Astrocyte (in vitro differentiated cells and primary cell): Measurements from ENCODE around the gene IGFALS. TPM values are rescaled to one million over a fixed set of nuclear protein-coding genes. Genes with fewer than 3 reads are reported as not detected.

Source experiments
- DNase-seq: peaks from one replicate; pipeline ENCODE4 v3.0.0-alpha.2; 2010; ENCODE audit warnings: low read depth
- FAIRE-seq: peaks from 2 replicates; lab custom pipeline; 2011; peaks lifted over from hg19 to GRCh38; lab: Jason Lieb, UNC
- H2AFZ ChIP-seq: 2 replicates; pipeline ENCODE4 v1.6.0; 2012; ENCODE audit warnings: low read depth, low read length, inconsistent platforms
- H3K27ac ChIP-seq: 2 replicates; pipeline ENCODE4 v1.5.1; 2011; ENCODE audit warnings: low read depth, low read length, inconsistent platforms
- H3K27me3 ChIP-seq: 2 replicates; pipeline ENCODE4 v1.6.0; 2011; ENCODE audit warnings: low read length, inconsistent platforms; ENCODE audit not compliant: insufficient read depth
- H3K36me3 ChIP-seq: 2 replicates; pipeline ENCODE4 v1.5.1; 2011; ENCODE audit warnings: low read length, inconsistent platforms; ENCODE audit not compliant: insufficient read depth
- H3K4me1 ChIP-seq: 2 replicates; pipeline ENCODE4 v1.5.1; 2011; ENCODE audit warnings: low read length, inconsistent platforms; ENCODE audit not compliant: insufficient read depth
- H3K4me2 ChIP-seq: 2 replicates; pipeline ENCODE4 v1.6.0; 2012; ENCODE audit warnings: low read length, inconsistent platforms
- H3K4me3 ChIP-seq: 2 replicates; pipeline ENCODE4 v1.5.1; 2011; ENCODE audit warnings: low read depth, mild to moderate bottlenecking, low read length, inconsistent platforms; ENCODE audit not compliant: insufficient read depth
- H3K79me2 ChIP-seq: 2 replicates; pipeline ENCODE4 v1.6.0; 2012; ENCODE audit warnings: mild to moderate bottlenecking, low read length, inconsistent platforms; ENCODE audit not compliant: insufficient read depth
- H3K9ac ChIP-seq: 2 replicates; pipeline ENCODE4 v1.6.0; 2012; ENCODE audit warnings: mild to moderate bottlenecking, low read length, inconsistent platforms
- H3K9me3 ChIP-seq: 2 replicates; pipeline ENCODE4 v1.5.1; 2012; ENCODE audit warnings: low read depth, mild to moderate bottlenecking, low read length, inconsistent platforms; ENCODE audit not compliant: insufficient read depth
- H4K20me1 ChIP-seq: 2 replicates; pipeline ENCODE4 v1.6.0; 2012; ENCODE audit warnings: low read length, inconsistent platforms; ENCODE audit not compliant: insufficient read depth
- H3K27ac Mint-ChIP-seq: one replicate; pipeline ENCODE4 v1.8.0; 2021; ENCODE audit warnings: mild to moderate bottlenecking, mixed read lengths; ENCODE audit not compliant: unreplicated experiment
- H3K27me3 Mint-ChIP-seq: one replicate; pipeline ENCODE4 v1.8.0; 2021; ENCODE audit warnings: low read depth, mixed read lengths; ENCODE audit not compliant: unreplicated experiment
- H3K36me3 Mint-ChIP-seq: one replicate; pipeline ENCODE4 v1.8.0; 2021; ENCODE audit warnings: low read depth, mixed read lengths; ENCODE audit not compliant: unreplicated experiment
- H3K4me1 Mint-ChIP-seq: one replicate; pipeline ENCODE4 v1.8.0; 2021; ENCODE audit warnings: low read depth, mixed read lengths; ENCODE audit not compliant: unreplicated experiment
- H3K4me3 Mint-ChIP-seq: one replicate; pipeline ENCODE4 v1.8.0; 2021; ENCODE audit warnings: mild to moderate bottlenecking, moderate library complexity, mixed read lengths; ENCODE audit not compliant: unreplicated experiment
- H3K9me3 Mint-ChIP-seq: one replicate; pipeline ENCODE4 v1.8.0; 2021; ENCODE audit warnings: mild to moderate bottlenecking, mixed read lengths; ENCODE audit not compliant: unreplicated experiment
- EZH2 ChIP-seq: IDR thresholded peaks from 2 replicates; pipeline ENCODE4 v1.6.1; 2012; ENCODE audit warnings: mild to moderate bottlenecking, low read length, inconsistent platforms; ENCODE audit not compliant: insufficient read depth
- total RNA-seq: library from RNA; stranded (reverse); gene quantifications from 2 replicates; pipeline ENCODE4 v1.2.1, GENCODE V29; 2021
- TF ChIP-seq, protein P1 (sequence below): IDR thresholded peaks from 2 replicates; pipeline ENCODE4 v1.5.1; 2011; ENCODE audit warnings: low read depth, mild to moderate bottlenecking, inconsistent platforms, low read length, moderate library complexity; ENCODE audit not compliant: insufficient read depth

The IGFALS gene
- total RNA-seq, 1 donor from 2014 or later = not detected

DNA sequence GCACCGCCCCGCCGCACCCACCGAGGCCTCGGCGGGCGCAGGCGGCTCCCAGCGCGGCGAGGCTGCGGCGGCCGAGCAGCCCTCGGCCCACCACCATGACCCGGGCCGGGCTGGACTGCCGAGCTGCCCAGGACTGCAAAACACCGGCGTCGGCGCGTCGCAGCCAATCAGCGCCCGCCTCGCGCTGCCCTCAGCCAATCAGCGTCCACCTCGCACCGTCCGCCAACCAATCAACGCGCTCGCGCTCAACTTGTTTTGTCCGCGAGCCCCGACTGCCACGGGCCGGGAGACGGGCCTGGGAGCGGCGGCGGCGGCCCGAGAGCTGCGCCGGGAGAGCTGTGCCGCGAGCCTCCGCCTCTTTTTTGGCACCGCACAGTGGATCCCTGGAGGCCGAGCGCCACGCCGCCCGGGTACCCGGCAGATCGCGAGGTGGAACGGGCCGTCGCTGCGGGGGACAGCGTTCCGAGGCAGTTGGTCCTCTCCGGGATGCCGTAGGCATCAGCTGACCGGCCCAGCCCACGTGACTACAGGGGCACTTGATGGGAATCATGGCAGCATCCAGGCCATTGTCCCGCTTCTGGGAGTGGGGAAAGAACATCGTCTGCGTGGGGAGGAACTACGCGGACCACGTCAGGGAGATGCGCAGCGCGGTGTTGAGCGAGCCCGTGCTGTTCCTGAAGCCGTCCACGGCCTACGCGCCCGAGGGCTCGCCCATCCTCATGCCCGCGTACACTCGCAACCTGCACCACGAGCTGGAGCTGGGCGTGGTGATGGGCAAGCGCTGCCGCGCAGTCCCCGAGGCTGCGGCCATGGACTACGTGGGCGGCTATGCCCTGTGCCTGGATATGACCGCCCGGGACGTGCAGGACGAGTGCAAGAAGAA, 33.4 kb upstream of the IGFALS start, which contains the start of the genes FAHD1 and HAGH:
Gene FAHD1 (plus strand): TSS at position 516 of the 883 bp plus-strand sequence. CDS start 33 bp downstream, at position 549.
Gene HAGH (minus strand): TSS at position 135 of the 883 bp plus-strand sequence. CDS start 38 bp downstream, at position 97.
- H3K36me3 ChIP-seq = peaks cover 6% of the 10 kb centered on the region
- peak within 1 kb of the TSS; percentile 94 for H3K4me2 ChIP-seq
- DNase-seq (peak; percentile 94), FAIRE-seq (no peak)
- H3K27ac ChIP-seq = peak within 1 kb of the TSS; percentile 86
- peaks cover 35% of the 10 kb centered on the region for H4K20me1 ChIP-seq
- H3K36me3 Mint-ChIP-seq = peaks cover 2% of the 10 kb centered on the region
- peak; percentile 29 for TF ChIP-seq EZH2
- TF ChIP-seq, protein P1, sequence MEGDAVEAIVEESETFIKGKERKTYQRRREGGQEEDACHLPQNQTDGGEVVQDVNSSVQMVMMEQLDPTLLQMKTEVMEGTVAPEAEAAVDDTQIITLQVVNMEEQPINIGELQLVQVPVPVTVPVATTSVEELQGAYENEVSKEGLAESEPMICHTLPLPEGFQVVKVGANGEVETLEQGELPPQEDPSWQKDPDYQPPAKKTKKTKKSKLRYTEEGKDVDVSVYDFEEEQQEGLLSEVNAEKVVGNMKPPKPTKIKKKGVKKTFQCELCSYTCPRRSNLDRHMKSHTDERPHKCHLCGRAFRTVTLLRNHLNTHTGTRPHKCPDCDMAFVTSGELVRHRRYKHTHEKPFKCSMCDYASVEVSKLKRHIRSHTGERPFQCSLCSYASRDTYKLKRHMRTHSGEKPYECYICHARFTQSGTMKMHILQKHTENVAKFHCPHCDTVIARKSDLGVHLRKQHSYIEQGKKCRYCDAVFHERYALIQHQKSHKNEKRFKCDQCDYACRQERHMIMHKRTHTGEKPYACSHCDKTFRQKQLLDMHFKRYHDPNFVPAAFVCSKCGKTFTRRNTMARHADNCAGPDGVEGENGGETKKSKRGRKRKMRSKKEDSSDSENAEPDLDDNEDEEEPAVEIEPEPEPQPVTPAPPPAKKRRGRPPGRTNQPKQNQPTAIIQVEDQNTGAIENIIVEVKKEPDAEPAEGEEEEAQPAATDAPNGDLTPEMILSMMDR = no peak
- no peaks in the 10 kb centered on the region for H3K27me3 ChIP-seq
- peaks cover 10% of the 10 kb centered on the region for H3K4me1 Mint-ChIP-seq
- H3K9me3 Mint-ChIP-seq = no peaks in the 10 kb centered on the region
- H3K9ac ChIP-seq = peak within 1 kb of the TSS; percentile 88
- H3K4me3 Mint-ChIP-seq = peak within 1 kb of the TSS; percentile 91
- no peaks in the 10 kb centered on the region for H3K9me3 ChIP-seq
- peak within 1 kb of the TSS; percentile 100 for H2AFZ ChIP-seq
- peaks cover 34% of the 10 kb centered on the region for H3K79me2 ChIP-seq
- peak within 1 kb of the TSS; percentile 99 for H3K4me3 ChIP-seq
- H3K27me3 Mint-ChIP-seq = no peaks in the 10 kb centered on the region
- H3K27ac Mint-ChIP-seq = peak within 1 kb of the TSS; percentile 93
- H3K4me1 ChIP-seq = peaks cover 5% of the 10 kb centered on the region

- H3K36me3 Mint-ChIP-seq = peaks cover 2% of the 10 kb centered on the region
These were observed 32.6 kb upstream of the IGFALS start for GRCh38 chr16:1825864-1826690.

More at GRCh38 chr16:1825864-1826690, 32.6 kb upstream of the IGFALS start:
- Histone ChIP-seq H3K27me3 (no peaks in the 10 kb centered on the region), H4K20me1 (peaks cover 30% of the 10 kb centered on the region), H3K9me3 (no peaks in the 10 kb centered on the region), H3K4me2 (peak overlapping the region; percentile 94), H3K9ac (peak overlapping the region; percentile 88), H3K4me1 (peaks cover 5% of the 10 kb centered on the region), H3K36me3 (peaks cover 6% of the 10 kb centered on the region), H3K27ac (no peak overlapping the region), H2AFZ (peak overlapping the region; percentile 100), H3K4me3 (peak overlapping the region; percentile 99), H3K79me2 (peaks cover 34% of the 10 kb centered on the region)
- peaks cover 10% of the 10 kb centered on the region for H3K4me1 Mint-ChIP-seq
- DNase-seq (peak; percentile 34), FAIRE-seq (no peak)
- H3K4me3 Mint-ChIP-seq = peak overlapping the region; percentile 80
- H3K27me3 Mint-ChIP-seq = no peaks in the 10 kb centered on the region
- H3K9me3 Mint-ChIP-seq = no peaks in the 10 kb centered on the region
- no peak for TF ChIP-seq EZH2
- TF ChIP-seq, protein P1 = no peak
- no peak overlapping the region for H3K27ac Mint-ChIP-seq
